ENCODE measurements around the gene TMEM52B. TPM values are rescaled to one million over a fixed set of nuclear protein-coding genes. Genes with fewer than 3 reads are reported as not detected.

The TMEM52B gene
- total RNA-seq, 1 donor from 2014 or later = not detected

GRCh38 chr12:10236720-10237119 lies 57.9 kb downstream of the TMEM52B start:
- no peak for DNase-seq (ENCODE audit: extremely low read depth, low read depth, low spot score)

- DNase-seq (ENCODE audit: extremely low read depth, low read depth, low spot score) = no peak
Measured at GRCh38 chr12:10238526-10238925, 59.7 kb downstream of the TMEM52B start.

- DNase-seq (ENCODE audit: extremely low read depth, low read depth, low spot score) = no peak
Measured at GRCh38 chr12:10241290-10241689, 62.5 kb downstream of the TMEM52B start.

Other genes with a start within 250 kb of the TMEM52B start
- gene CLEC2A, start 246.7 kb upstream of the TMEM52B start, total RNA-seq = not detected in 2 replicates
- gene CLEC12A, start 207.6 kb upstream of the TMEM52B start, total RNA-seq = not detected in 2 replicates
- 0.18 TPM in 1 of 2 replicates, not detected in the other for gene CLEC1B, start 179.9 kb upstream of the TMEM52B start, total RNA-seq
- gene CLEC12B, start 168.4 kb upstream of the TMEM52B start, total RNA-seq = not detected in 2 replicates
- gene CLEC9A, start 148.3 kb upstream of the TMEM52B start, total RNA-seq = not detected in 2 replicates
- 12.8 and 20.0 TPM in 2 replicates for gene CLEC1A, start 80.0 kb upstream of the TMEM52B start, total RNA-seq
- gene CLEC7A, start 48.8 kb upstream of the TMEM52B start, total RNA-seq = 0.15 and 0.41 TPM in 2 replicates
- 0.64 TPM in 1 of 2 replicates, not detected in the other for gene OLR1, start 6.9 kb upstream of the TMEM52B start, total RNA-seq
- 55.5 TPM in 2 replicates for gene GABARAPL1, start 33.8 kb downstream of the TMEM52B start, total RNA-seq
- gene KLRD1, start 128.8 kb downstream of the TMEM52B start, total RNA-seq = 0.05 and 0.06 TPM in 2 replicates
- gene KLRK1, start 211.0 kb downstream of the TMEM52B start, total RNA-seq = not detected in 2 replicates
- gene KLRC4, start 230.7 kb downstream of the TMEM52B start, total RNA-seq = not detected in 2 replicates
- gene KLRC3, start 241.6 kb downstream of the TMEM52B start, total RNA-seq = not detected in 2 replicates

Data from glomerular endothelial cell (primary cell).